Suprapubic skin (tissue), 3 donors: ENCODE results near the gene NAT9.

Experiments used
- CTCF ChIP-seq, 2 donors: fragments of 200-600 bp in 1 of 2; fragments of 450-650 bp in 1 of 2; sonication (generic) in 1 of 2; IDR thresholded peaks; one replicate each; pipeline ENCODE4 v1.5.1; 2016 to 2019; ENCODE audit warnings: antibody characterized with exemption in 2 of 2, mild to moderate bottlenecking in 1 of 2, moderate library complexity in 1 of 2
- POLR2AphosphoS5 ChIP-seq, 3 donors: sonication (generic); formaldehyde crosslinking; IDR thresholded peaks; one replicate each; pipeline ENCODE4 v1.6.1; 2017; ENCODE audit warnings: antibody characterized with exemption in 3 of 3

DNA sequence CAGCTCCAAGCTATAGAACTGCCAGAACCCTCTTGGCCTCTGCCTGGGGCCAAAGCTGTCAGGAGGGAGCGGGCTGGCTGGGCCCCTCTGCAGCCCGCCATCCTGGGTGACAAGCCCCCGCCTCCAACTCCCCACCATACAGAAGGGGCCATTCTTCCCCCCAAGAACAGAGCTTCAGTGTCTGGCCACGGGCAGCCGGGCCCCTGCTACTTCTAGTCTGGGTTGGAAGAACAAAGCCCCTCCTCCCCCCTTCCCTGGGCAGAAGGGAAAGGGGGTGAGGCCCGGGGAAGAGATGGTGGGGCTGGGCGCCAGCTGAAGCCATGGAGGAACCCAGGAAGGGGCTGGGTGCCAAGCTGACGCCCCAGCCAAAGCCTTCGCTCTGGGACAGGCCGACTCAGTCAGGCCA is 9.0 kb downstream of the NAT9 start:
- no peak for TF ChIP-seq CTCF (IDR thresholded peaks at IDR 0.05)
- no peak for TF ChIP-seq POLR2AphosphoS5 (IDR thresholded peaks at IDR 0.05)
